H1 (cell line): ENCODE measurements around the gene YPEL2. TPM values are rescaled to one million over a fixed set of nuclear protein-coding genes. Genes with fewer than 3 reads are reported as not detected.

ENCODE experiments used
- CTCF ChIA-PET: fragments of 300-600 bp; sonication (Branson Sonifier 250); formaldehyde crosslinking; loops from one replicate; lab custom pipeline; 2021; ENCODE audit not compliant: partially characterized antibody; lab: Charles Lee
- POLR2A ChIA-PET: fragments of 300-600 bp; sonication (Branson Sonifier 250); formaldehyde crosslinking; loops from one replicate; lab custom pipeline; 2021; ENCODE audit warnings: inconsistent platforms; ENCODE audit not compliant: partially characterized antibody; lab: Charles Lee
- DNase-seq, 2 experiments: peaks; one replicate each; pipeline versions ENCODE4 v3.0.0 to v3.0.0-alpha.2; 2010 to 2022; ENCODE audit warnings: low spot score in 2 of 2, low read depth in 1 of 2, mixed read lengths in 1 of 2
- FAIRE-seq: peaks from 2 replicates; lab custom pipeline; 2011; peaks lifted over from hg19 to GRCh38; lab: Jason Lieb, UNC
- H2AFZ ChIP-seq: 2 replicates; pipeline ENCODE4 v1.8.1; 2012; ENCODE audit warnings: low read length, inconsistent platforms
- H2AK5ac ChIP-seq: 2 replicates; pipeline ENCODE4 v1.6.1; 2013; ENCODE audit warnings: low read depth, low read length
- H2BK120ac ChIP-seq: replicated peaks from 2 replicates; pipeline ENCODE3; 2013; ENCODE audit warnings: low read depth, low read length, inconsistent platforms
- H2BK12ac ChIP-seq: 2 replicates; pipeline ENCODE4 v1.6.1; 2013; ENCODE audit warnings: low read depth, low read length
- H2BK15ac ChIP-seq: 2 replicates; pipeline ENCODE4 v1.6.1; 2013; ENCODE audit warnings: low read length
- H2BK20ac ChIP-seq: 2 replicates; pipeline ENCODE4 v1.6.1; 2013; ENCODE audit warnings: low read length
- H2BK5ac ChIP-seq: 2 replicates; pipeline ENCODE4 v1.6.1; 2013; ENCODE audit warnings: low read depth, low read length
- H3K14ac ChIP-seq: 2 replicates; pipeline ENCODE4 v1.6.1; 2013; ENCODE audit warnings: inconsistent platforms; ENCODE audit not compliant: insufficient read length
- H3K18ac ChIP-seq: 2 replicates; pipeline ENCODE4 v1.6.1; 2013; ENCODE audit warnings: low read length; ENCODE audit errors: extremely low read depth
- H3K23ac ChIP-seq: 2 replicates; pipeline ENCODE4 v1.6.1; 2013; ENCODE audit warnings: inconsistent platforms; ENCODE audit not compliant: insufficient read length
- H3K23me2 ChIP-seq: 2 replicates; pipeline ENCODE4 v1.6.1; 2013; ENCODE audit warnings: low read depth, low read length
- H3K27ac ChIP-seq: 2 replicates; pipeline ENCODE4 v1.6.1; 2011; ENCODE audit warnings: low read depth, low read length, inconsistent platforms
- H3K27me3 ChIP-seq, 4 experiments: replicated peaks in 1 of 4; 1 replicate in 1 of 4; 2 replicates in 3 of 4; pipeline versions ENCODE4 v1.6.1 to v1.8.1; 2011 to 2013; ENCODE audit warnings: low read length in 3 of 4, mild to moderate bottlenecking in 3 of 4, inconsistent platforms in 2 of 4, mixed read lengths in 2 of 4, moderate library complexity in 1 of 4; ENCODE audit not compliant: control insufficient read depth in 3 of 4, insufficient read depth in 3 of 4; ENCODE audit errors: extremely low read depth in 1 of 4
- H3K36me3 ChIP-seq, 4 experiments: 2 replicates each; pipeline versions ENCODE4 v1.6.1 to v1.8.1; 2011 to 2013; ENCODE audit warnings: mild to moderate bottlenecking in 4 of 4, low read length in 3 of 4, moderate library complexity in 2 of 4, control low read depth in 1 of 4, inconsistent platforms in 1 of 4; ENCODE audit not compliant: insufficient read depth in 4 of 4, control insufficient read depth in 2 of 4
- H3K4ac ChIP-seq: replicated peaks from 2 replicates; pipeline ENCODE3; 2013; ENCODE audit warnings: low read length, low read depth, mixed read lengths, inconsistent platforms; ENCODE audit not compliant: insufficient read length
- H3K4me1 ChIP-seq, 4 experiments: replicated peaks in 1 of 4; 1 replicate in 1 of 4; 2 replicates in 3 of 4; pipeline versions ENCODE4 v1.6.1 to v1.8.1; 2011 to 2013; ENCODE audit warnings: low read length in 3 of 4, inconsistent platforms in 2 of 4, mixed read lengths in 1 of 4; ENCODE audit not compliant: insufficient read depth in 4 of 4, control insufficient read depth in 3 of 4
- H3K4me2 ChIP-seq, 2 experiments: 2 replicates each; pipeline versions ENCODE4 v1.6.1 to v1.8.1; 2011 to 2013; ENCODE audit warnings: low read depth in 2 of 2, low read length in 2 of 2, control low read depth in 1 of 2, inconsistent platforms in 1 of 2, mild to moderate bottlenecking in 1 of 2; ENCODE audit not compliant: insufficient read depth in 1 of 2
- H3K4me3 ChIP-seq, 4 experiments: fragments of 200-600, 300-600 bp in 1 of 4; sonication (generic), shearing (Covaris generic), sonication (Bioruptor Twin) in 1 of 4; 2 replicates each; pipeline versions ENCODE4 v1.5.1 to v1.8.1; 2011 to 2016; ENCODE audit warnings: low read length in 4 of 4, low read depth in 3 of 4, control low read depth in 2 of 4, inconsistent platforms in 2 of 4, mild to moderate bottlenecking in 2 of 4, mixed read lengths in 1 of 4, moderate library complexity in 1 of 4; ENCODE audit not compliant: insufficient read depth in 2 of 4; ENCODE audit errors: extremely low read depth in 1 of 4
- H3K56ac ChIP-seq: replicated peaks from 2 replicates; pipeline ENCODE3; 2013; ENCODE audit warnings: low read depth, mild to moderate bottlenecking, mixed read lengths, low read length, inconsistent platforms; ENCODE audit not compliant: insufficient read length
- H3K79me1 ChIP-seq: 2 replicates; pipeline ENCODE4 v1.6.1; 2013; ENCODE audit warnings: low read depth, low read length, control low read depth
- H3K79me2 ChIP-seq, 2 experiments: 2 replicates each; pipeline versions ENCODE4 v1.6.1 to v1.8.1; 2012 to 2013; ENCODE audit warnings: low read length in 2 of 2, mild to moderate bottlenecking in 2 of 2, inconsistent platforms in 1 of 2; ENCODE audit not compliant: insufficient read depth in 2 of 2, control insufficient read depth in 1 of 2
- H3K9ac ChIP-seq, 4 experiments: replicated peaks in 1 of 4; 1 replicate in 1 of 4; 2 replicates in 3 of 4; pipeline versions ENCODE4 v1.6.1 to v1.8.1; 2011 to 2013; ENCODE audit warnings: low read depth in 3 of 4, low read length in 3 of 4, control low read depth in 2 of 4, mild to moderate bottlenecking in 2 of 4, moderate library complexity in 2 of 4, inconsistent platforms in 1 of 4; ENCODE audit errors: extremely low read depth in 1 of 4
- H3K9me3 ChIP-seq, 2 experiments: 2 replicates each; pipeline versions ENCODE4 v1.6.1 to v1.8.1; 2012 to 2013; ENCODE audit warnings: mild to moderate bottlenecking in 2 of 2, moderate library complexity in 2 of 2, control low read depth in 1 of 2, inconsistent platforms in 1 of 2, low read depth in 1 of 2, low read length in 1 of 2, mixed read lengths in 1 of 2; ENCODE audit not compliant: insufficient read depth in 2 of 2
- H4K20me1 ChIP-seq, 2 experiments: replicated peaks in 1 of 2; 2 replicates each; pipeline versions ENCODE3 to v1.8.1; 2011 to 2013; ENCODE audit warnings: inconsistent platforms in 2 of 2, low read length in 2 of 2, mild to moderate bottlenecking in 1 of 2; ENCODE audit not compliant: insufficient read depth in 2 of 2, control insufficient read depth in 1 of 2
- H4K5ac ChIP-seq: 2 replicates; pipeline ENCODE4 v1.6.1; 2013; ENCODE audit warnings: low read length, low read depth, mixed read lengths, inconsistent platforms; ENCODE audit not compliant: insufficient read length
- H4K8ac ChIP-seq: 2 replicates; pipeline ENCODE4 v1.8.0; 2013; ENCODE audit warnings: mild to moderate bottlenecking, moderate library complexity, low read length, inconsistent platforms; ENCODE audit not compliant: insufficient read depth; ENCODE audit errors: extremely low read depth
- H4K91ac ChIP-seq: replicated peaks from 2 replicates; pipeline ENCODE3; 2013; ENCODE audit warnings: low read length, mixed read lengths, inconsistent platforms; ENCODE audit not compliant: insufficient read length
- ATF3 ChIP-seq: IDR thresholded peaks from 2 replicates; pipeline ENCODE4 v1.6.1; 2011; ENCODE audit warnings: low read depth, mild to moderate bottlenecking, low read length; ENCODE audit not compliant: insufficient read depth
- JUN ChIP-seq: IDR thresholded peaks from 2 replicates; pipeline ENCODE4 v1.6.1; 2011; ENCODE audit warnings: low read depth, mild to moderate bottlenecking, improper control_type of control experiment, low read length
- TAF7 ChIP-seq: optimal IDR thresholded peaks from 2 replicates; pipeline ENCODE3; 2011; ENCODE audit warnings: low read depth, mild to moderate bottlenecking, inconsistent platforms, low read length, moderate library complexity, borderline replicate concordance
- TEAD4 ChIP-seq: IDR thresholded peaks from 2 replicates; pipeline ENCODE4 v1.6.1; 2012; ENCODE audit warnings: low read depth, low read length, inconsistent platforms, mixed read lengths
- WGBS, 2 experiments: shearing (Covaris generic) in 1 of 2; methylation state at CpG; one replicate each; pipeline versions ENCODE4 v1.1.6 to v1.1.7; 2013 to 2015; ENCODE audit warnings: low lambda C conversion rate in 2 of 2, mixed read lengths in 2 of 2, inconsistent platforms in 1 of 2, low coverage in 1 of 2, missing lambda C conversion rate in 1 of 2; ENCODE audit not compliant: insufficient replicate concordance in 2 of 2, insufficient coverage in 1 of 2, insufficient read length in 1 of 2; ENCODE audit errors: extremely low coverage in 1 of 2, missing lambda C conversion rate in 1 of 2; 5-methylcytosine and 5-hydroxymethylcytosine counted together
- polyA plus RNA-seq, 7 experiments: library from polyadenylated mRNA; depleted of rRNA in 3 of 7; stranded (reverse) in 5 of 7; unstranded in 2 of 7; fragments of >200 nt in 5 of 7; fragments of 200-250 nt in 2 of 7; gene quantifications; 1 replicate in 5 of 7; 2 replicates in 1 of 7; 4 replicates in 1 of 7; pipeline versions ENCODE4 v1.2.1 to v1.2.3, GENCODE V29; 2011 to 2013; ENCODE audit warnings: missing spikeins in 2 of 7, mixed read lengths in 2 of 7
- total RNA-seq: library from RNA; stranded (reverse); fragmentation: NEBNext Ultra II Directional; extraction: Animal tissue kit (Norgen Biotek cat#: 25700); gene quantifications from 2 replicates; pipeline ENCODE4 v1.2.1, GENCODE V29; 2021

YPEL2 gene
- total and polyA plus RNA-seq, 2 of the 8 experiments (the other 6 are each of a cell fraction or from before 2014, with no cell fraction given): 1.6 to 3.5 TPM

- no peak overlapping the region for H3K23ac ChIP-seq
- no peak overlapping the region for H3K9ac ChIP-seq
- H2BK120ac ChIP-seq: no peak overlapping the region
- H3K9me3 ChIP-seq: no peaks in the 10 kb centered on the region
- H3K27ac ChIP-seq: no peak overlapping the region
- H3K56ac ChIP-seq: no peak overlapping the region
- H2BK12ac ChIP-seq: no peak overlapping the region
- TF ChIP-seq TAF7 (no peak), JUN (no peak), TEAD4 (no peak), ATF3 (no peak)
- H4K5ac ChIP-seq: no peak overlapping the region
- no peak overlapping the region for H4K8ac ChIP-seq
- POLR2A ChIA-PET: no interaction called here
- H2BK20ac ChIP-seq: no peak overlapping the region
- no peaks in the 10 kb centered on the region; the same call in 1 of the 2 replicates for H3K79me1 ChIP-seq
- H3K4me1 ChIP-seq: peaks cover 0 to 7% (median under 1%) of the 10 kb centered on the region in 4 experiments; a peak in 2 of 7 replicates
- no peaks in the 10 kb centered on the region for H3K79me2 ChIP-seq
- no peak overlapping the region for H2BK15ac ChIP-seq
- no peaks in the 10 kb centered on the region for H3K23me2 ChIP-seq
- no peak overlapping the region for H2AK5ac ChIP-seq
- no peaks in the 10 kb centered on the region for H3K36me3 ChIP-seq
- H3K27me3 ChIP-seq: no peaks in the 10 kb centered on the region
- no peak overlapping the region for H2AFZ ChIP-seq
- H3K14ac ChIP-seq: no peak overlapping the region
- H2BK5ac ChIP-seq: no peak overlapping the region
- DNase-seq: no peak
- no peak overlapping the region for H3K4me3 ChIP-seq
- CTCF ChIA-PET: interaction anchor here (0.7 to 1.9 kb wide), 3 partner anchors 11 to 120 kb away, joined by 3 to 5 read pairs (median 5); no protein-coding TSS in a partner anchor
- H4K20me1 ChIP-seq: no peaks in the 10 kb centered on the region
- no peak overlapping the region for H3K4ac ChIP-seq
- H3K18ac ChIP-seq: no peak overlapping the region
- no peak overlapping the region for H3K4me2 ChIP-seq
- H4K91ac ChIP-seq: no peak overlapping the region
- no peak for FAIRE-seq
- 93% methylated on average over 6 of the region's 6 CpGs; no CpG with 5 or more reads in 1 of the 2 experiments for WGBS, 2 experiments
Observed at GRCh38 chr17:59346876-59347407, 15.5 kb downstream of the YPEL2 start.
